Gastroesophageal sphincter (tissue), 3 donors: ENCODE data around the gene PLN.

Experiments used
- CTCF ChIP-seq, 4 experiments: fragments of 200-600 bp in 2 of 4; fragments of 450-650 bp in 2 of 4; sonication (generic) in 1 of 4; IDR thresholded peaks; one replicate each; pipeline ENCODE4 v1.5.1; 2017 to 2019; ENCODE audit warnings: antibody characterized with exemption in 4 of 4, mild to moderate bottlenecking in 2 of 4, moderate library complexity in 2 of 4
- EP300 ChIP-seq: sonication (generic); formaldehyde crosslinking; IDR thresholded peaks from one replicate; pipeline ENCODE4 v1.6.1; 2017; ENCODE audit warnings: antibody characterized with exemption, mild to moderate bottlenecking
- POLR2AphosphoS5 ChIP-seq: sonication (generic); formaldehyde crosslinking; IDR thresholded peaks from one replicate; pipeline ENCODE4 v1.6.1; 2017; ENCODE audit warnings: antibody characterized with exemption

GRCh38 chr6:118514689-118515088, 33.4 kb upstream of the PLN start:
- TF ChIP-seq EP300 (no peak), POLR2AphosphoS5 (no peak), CTCF (IDR thresholded peaks at IDR 0.05) (no peak)
